ENCODE data around the gene YPEL2.

DNA sequence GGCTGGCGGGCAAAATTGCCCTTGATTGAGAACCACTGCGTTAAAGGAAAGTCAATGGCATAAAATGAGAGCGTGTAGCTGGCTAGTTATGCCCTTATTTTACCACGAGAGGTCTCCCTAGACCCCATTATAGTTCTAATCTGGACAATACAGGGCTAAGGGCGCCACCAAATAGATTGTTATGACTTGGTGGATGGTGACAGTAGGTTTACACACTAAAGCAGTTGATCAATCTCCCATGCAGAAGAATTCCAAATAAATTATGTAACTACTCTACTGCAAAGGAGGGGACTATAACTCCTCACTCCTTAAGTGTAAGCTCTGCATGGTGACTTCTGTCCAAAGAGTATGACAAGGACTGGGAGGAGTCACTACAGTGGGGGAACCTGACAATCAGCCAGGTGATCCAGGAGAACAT, 20.4 kb upstream of the YPEL2 start:
- TF ChIP-seq POLR2A (IDR thresholded peaks at IDR 0.05; ENCODE audit: low read depth, low read length) = no peak
- no peak for TF ChIP-seq POLR2AphosphoS5 (IDR thresholded peaks at IDR 0.05; ENCODE audit: low read depth, low read length)
- TF ChIP-seq TAF1 (IDR thresholded peaks at IDR 0.05; ENCODE audit: borderline replicate concordance, low read depth, low read length) = no peak

Data from GM12892 (cell line).